ENCODE data around the gene MRTFA. TPM values are rescaled to one million over a fixed set of nuclear protein-coding genes. Genes with fewer than 3 reads are reported as not detected.

Gene MRTFA
- polyA plus RNA-seq, 2 of the 4 experiments (the other 2 are of a cell fraction): 6.8 to 48.3 TPM

GRCh38 chr22:40443732-40444131 is 192.8 kb downstream of the MRTFA start:
- DNase-seq (ENCODE audit: low read depth in 1 of 2, low spot score in 1 of 2) (no peak), FAIRE-seq (no peak), ATAC-seq (no peak)
- H3K4me3 ChIP-seq: no peak overlapping the region
- POLR2A ChIA-PET: no interaction called here
- peaks cover 6% of the 10 kb centered on the region; the same call in 1 of the 3 replicates for H3K9me3 ChIP-seq
- H3K4me1 ChIP-seq: peaks cover 25% of the 10 kb centered on the region
- no peak overlapping the region for H3K4me2 ChIP-seq
- CTCF ChIA-PET: interaction anchor here (0.7 to 0.8 kb wide), 3 partner anchors 44 to 586 kb away, joined by 3 to 4 read pairs (median 3); no protein-coding TSS in a partner anchor
- no peak for TF ChIP-seq SMC3 (IDR thresholded peaks at IDR 0.05)
- TF ChIP-seq EP300 (IDR thresholded peaks at IDR 0.05): no peak
- no peak for TF ChIP-seq NFE2L2 (conservative IDR thresholded peaks at IDR 0.05; ENCODE audit: low read length)
- TF ChIP-seq FOSB (CRISPR knock-in tag; IDR thresholded peaks at IDR 0.05): no peak
- TF ChIP-seq FOXS1 (CRISPR knock-in tag; IDR thresholded peaks at IDR 0.05): no peak
- no peak for TF ChIP-seq EHF (CRISPR knock-in tag; IDR thresholded peaks at IDR 0.05)
- no peak for TF ChIP-seq ZSCAN20 (CRISPR knock-in tag; IDR thresholded peaks at IDR 0.05)
- TF ChIP-seq EHMT2 (IDR thresholded peaks at IDR 0.05; ENCODE audit: low read depth): no peak
- TF ChIP-seq CHD4 (IDR thresholded peaks at IDR 0.05; ENCODE audit: borderline replicate concordance): no peak
- no peak for TF ChIP-seq HDAC2 (IDR thresholded peaks at IDR 0.05)
- no peak for TF ChIP-seq POLR2A (IDR thresholded peaks at IDR 0.05; ENCODE audit: low read length)
- no peak for TF ChIP-seq PHF8 (IDR thresholded peaks at IDR 0.05; ENCODE audit: borderline replicate concordance, low read depth)
- no peak for TF ChIP-seq RCOR1 (IDR thresholded peaks at IDR 0.05; ENCODE audit: low read depth, low read length)
- no peak for TF ChIP-seq HES2 (IDR thresholded peaks at IDR 0.05)
- TF ChIP-seq KDM1A (IDR thresholded peaks at IDR 0.05; ENCODE audit: low read depth): no peak
- TF ChIP-seq FOSL2 (IDR thresholded peaks at IDR 0.05): no peak
- no peak for TF ChIP-seq FOSL2 (CRISPR knock-in tag; IDR thresholded peaks at IDR 0.05)
- TF ChIP-seq HEYL (CRISPR knock-in tag; IDR thresholded peaks at IDR 0.05): no peak
- TF ChIP-seq ATOH8 (CRISPR knock-in tag; IDR thresholded peaks at IDR 0.05; ENCODE audit: low read depth): no peak
- no peak for TF ChIP-seq ESRRA (IDR thresholded peaks at IDR 0.05; ENCODE audit: borderline replicate concordance, low read length)
- TF ChIP-seq HOXA7 (CRISPR knock-in tag; IDR thresholded peaks at IDR 0.05): no peak
- 94% methylated on average over 4 of the region's 4 CpGs for WGBS (ENCODE audit: missing lambda C conversion rate)
- no peak overlapping the region for H3K27ac ChIP-seq

- Histone ChIP-seq H3K4me1 (peaks cover 43% of the 10 kb centered on the region), H3K9me3 (peaks cover 6% of the 10 kb centered on the region; the same call in 1 of the 3 replicates), H3K4me2 (no peak overlapping the region), H3K27ac (no peak overlapping the region), H3K4me3 (no peak overlapping the region)
- FAIRE-seq (no peak), ATAC-seq (no peak), DNase-seq (ENCODE audit: low read depth in 1 of 2, low spot score in 1 of 2) (no peak)
- ChIA-PET CTCF (interaction anchor here (0.6 to 2.5 kb wide), 4 partner anchors 16 to 204 kb away, joined by 3 to 9 read pairs (median 4); no protein-coding TSS in a partner anchor), POLR2A (no interaction called here)
- TF ChIP-seq ATOH8 (CRISPR knock-in tag; IDR thresholded peaks at IDR 0.05; ENCODE audit: low read depth) (no peak), CHD2 (IDR thresholded peaks at IDR 0.05; ENCODE audit: low read length, partially characterized antibody) (no peak), RAD21 (conservative IDR thresholded peaks at IDR 0.05 in 1 of 2, IDR thresholded peaks at IDR 0.05 in 1 of 2) (no peak), CBX8 (IDR thresholded peaks at IDR 0.05) (no peak), HEYL (CRISPR knock-in tag; IDR thresholded peaks at IDR 0.05) (no peak), SMC3 (IDR thresholded peaks at IDR 0.05) (no peak), EHF (CRISPR knock-in tag; IDR thresholded peaks at IDR 0.05) (no peak), NFE2L2 (conservative IDR thresholded peaks at IDR 0.05; ENCODE audit: low read length) (no peak), FOXS1 (CRISPR knock-in tag; IDR thresholded peaks at IDR 0.05) (no peak), EP300 (IDR thresholded peaks at IDR 0.05) (no peak), NPAS2 (CRISPR knock-in tag; IDR thresholded peaks at IDR 0.05; ENCODE audit: borderline replicate concordance) (no peak), FOSL2 (IDR thresholded peaks at IDR 0.05) (no peak), FOSL2 (CRISPR knock-in tag; IDR thresholded peaks at IDR 0.05) (no peak), EHMT2 (IDR thresholded peaks at IDR 0.05; ENCODE audit: low read depth) (no peak), ZFP36 (IDR thresholded peaks at IDR 0.05; ENCODE audit: borderline replicate concordance, partially characterized antibody) (no peak)
- WGBS (ENCODE audit: missing lambda C conversion rate): 96% methylated on average over 5 of the region's 5 CpGs
Observed at GRCh38 chr22:40441761-40442390, 194.6 kb downstream of the MRTFA start.

Data from A549 (cell line).